NCI-H146 (cell line): ENCODE results near the gene DUSP16.
"Not testable (repeated sequence)": the region's sequence is repeated elsewhere in the genome, so short reads cannot be mapped to it uniquely, and the experiment has no call there.

Source experiments
- DNase-seq: peaks from one replicate; lab custom pipeline; 2025; lab: John Stamatoyannopoulos, UW

The DUSP16 gene

GRCh38 chr12:12492547-12492946 is 70.1 kb downstream of the DUSP16 start:
- no peak for DNase-seq

- no peak for DNase-seq
These were observed 71.1 kb downstream of the DUSP16 start for GRCh38 chr12:12491606-12492005.

GRCh38 chr12:12488823-12489550 is 73.7 kb downstream of the DUSP16 start:
- no peak for DNase-seq

- DNase-seq: no peak
These were observed 74.4 kb downstream of the DUSP16 start for GRCh38 chr12:12488296-12488695.

GRCh38 chr12:12487490-12487889 is 75.2 kb downstream of the DUSP16 start:
- DNase-seq: no peak

GRCh38 chr12:12486661-12487240 is 75.9 kb downstream of the DUSP16 start:
- no peak for DNase-seq

- DNase-seq: no peak
These were observed 79.2 kb downstream of the DUSP16 start for GRCh38 chr12:12483438-12483837.

GRCh38 chr12:12482959-12483358 is 79.7 kb downstream of the DUSP16 start:
- DNase-seq: no peak

- no peak for DNase-seq
These were observed 80.4 kb downstream of the DUSP16 start for GRCh38 chr12:12482150-12482761.

GRCh38 chr12:12481631-12482030 is 81.0 kb downstream of the DUSP16 start:
- DNase-seq: no peak

GRCh38 chr12:12480074-12480473 is 82.6 kb downstream of the DUSP16 start:
- DNase-seq: no peak

- DNase-seq: no peak
These were observed 85.2 kb downstream of the DUSP16 start for GRCh38 chr12:12477532-12477890.

GRCh38 chr12:12476857-12477531 is 85.7 kb downstream of the DUSP16 start:
- no peak for DNase-seq

- DNase-seq: no peak
These were observed 87.5 kb downstream of the DUSP16 start for GRCh38 chr12:12474931-12475795.

GRCh38 chr12:12474471-12474928 is 88.2 kb downstream of the DUSP16 start:
- DNase-seq: no peak

- no peak for DNase-seq
These were observed 89.4 kb downstream of the DUSP16 start for GRCh38 chr12:12473223-12473622.

GRCh38 chr12:12471982-12472961 is 90.4 kb downstream of the DUSP16 start:
- not testable (repeated sequence) for DNase-seq

GRCh38 chr12:12470751-12471306 is 91.8 kb downstream of the DUSP16 start:
- DNase-seq: no peak

GRCh38 chr12:12469386-12469785 is 93.3 kb downstream of the DUSP16 start:
- DNase-seq: no peak

- DNase-seq: no peak
These were observed 94.1 kb downstream of the DUSP16 start for GRCh38 chr12:12468575-12468974.
